NCI-H2029 treated with DMSO at 0.1 percent for 48 hours (cell line): ENCODE measurements around the gene CPTP.

Experiments used
- DNase-seq: peaks from one replicate; lab custom pipeline; 2025; lab: John Stamatoyannopoulos, UW

CPTP gene

GRCh38 chr1:1292442-1292779 lies 32.2 kb upstream of the CPTP start:
- no peak for DNase-seq

- DNase-seq = no peak
Measured at GRCh38 chr1:1292851-1293250, 31.8 kb upstream of the CPTP start.

DNA sequence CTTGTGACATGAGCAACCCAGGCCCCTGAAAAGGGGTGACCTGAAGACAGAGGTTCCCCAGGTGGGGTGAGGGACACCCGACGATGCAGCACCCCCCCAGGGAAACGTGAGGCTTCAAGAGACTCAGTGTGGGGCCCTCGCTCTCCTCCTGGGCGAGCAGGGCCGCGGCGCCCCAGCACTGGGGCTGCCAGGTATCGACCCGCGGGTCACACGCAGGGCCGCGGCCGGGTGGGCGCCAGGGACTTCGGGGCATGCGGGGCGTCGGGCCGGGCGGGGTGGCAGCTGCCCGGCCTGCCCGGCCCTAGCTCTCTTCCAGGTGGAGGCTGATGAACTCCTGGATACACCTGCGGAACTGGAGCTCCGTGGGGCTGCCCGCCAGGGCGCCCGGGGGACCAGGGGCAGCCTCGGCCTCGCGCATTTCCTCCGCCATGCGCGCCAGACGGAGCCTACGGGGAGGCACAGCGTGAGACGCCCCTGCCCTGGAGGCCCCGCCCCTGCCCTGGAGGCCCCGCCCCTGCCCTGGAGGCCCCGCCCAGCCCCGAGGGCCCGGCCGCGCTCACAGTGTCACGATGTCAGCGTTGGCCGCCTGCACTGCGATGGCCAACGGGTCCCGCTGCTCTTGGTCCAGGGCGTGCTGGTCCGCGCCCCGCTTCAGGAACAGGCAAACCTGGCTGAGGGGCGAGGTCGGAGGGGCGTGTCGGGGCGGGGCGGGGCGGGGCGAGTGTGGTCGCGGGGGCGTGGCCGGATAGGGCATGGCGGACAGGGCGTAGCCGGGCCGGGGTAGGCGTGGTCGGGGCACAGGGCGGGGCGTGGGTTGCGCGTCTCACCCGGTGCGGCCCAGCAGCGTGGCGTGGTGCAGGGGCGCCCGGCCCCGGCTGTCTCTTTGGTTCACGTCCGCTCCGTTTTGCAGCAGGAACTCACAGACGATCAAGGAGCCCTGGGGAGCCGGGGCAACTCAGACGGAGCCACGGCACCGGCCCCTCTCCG lies 31.0 kb upstream of the CPTP start:
- no peak for DNase-seq

DNA sequence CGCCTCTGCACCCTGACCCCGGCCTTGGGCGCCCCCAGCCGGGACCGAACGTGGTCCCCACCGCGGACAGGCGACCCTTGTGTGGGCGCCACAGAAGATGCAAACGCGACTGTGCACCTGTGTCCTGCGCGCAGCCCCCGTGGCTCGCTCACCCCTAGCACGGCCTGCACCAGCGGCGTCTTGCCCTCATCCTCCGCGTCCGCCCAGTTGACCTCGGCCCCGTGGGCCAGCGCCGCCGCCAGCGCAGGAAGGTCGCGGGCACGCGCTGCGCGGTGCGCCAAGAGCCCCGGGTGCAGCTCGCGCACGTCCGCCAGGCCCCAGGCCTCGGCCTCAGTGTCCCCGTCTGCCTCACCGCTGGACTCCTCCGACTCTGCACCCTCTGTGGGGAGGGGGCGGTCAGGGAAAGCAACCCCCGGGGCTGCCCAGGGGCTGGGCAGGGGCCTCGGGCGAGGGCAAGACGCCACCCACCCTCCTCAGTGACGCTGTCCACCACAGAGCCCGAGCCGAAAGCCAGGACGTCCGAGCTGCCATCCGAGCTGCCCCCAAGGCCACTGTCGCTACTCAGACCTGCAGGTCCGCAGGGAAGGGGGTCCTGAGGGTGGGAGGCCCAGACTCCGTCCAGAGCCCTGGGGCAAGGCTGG lies 30.2 kb upstream of the CPTP start:
- DNase-seq = no peak

- no peak for DNase-seq
Measured at GRCh38 chr1:1295154-1295923, 29.3 kb upstream of the CPTP start.

DNA sequence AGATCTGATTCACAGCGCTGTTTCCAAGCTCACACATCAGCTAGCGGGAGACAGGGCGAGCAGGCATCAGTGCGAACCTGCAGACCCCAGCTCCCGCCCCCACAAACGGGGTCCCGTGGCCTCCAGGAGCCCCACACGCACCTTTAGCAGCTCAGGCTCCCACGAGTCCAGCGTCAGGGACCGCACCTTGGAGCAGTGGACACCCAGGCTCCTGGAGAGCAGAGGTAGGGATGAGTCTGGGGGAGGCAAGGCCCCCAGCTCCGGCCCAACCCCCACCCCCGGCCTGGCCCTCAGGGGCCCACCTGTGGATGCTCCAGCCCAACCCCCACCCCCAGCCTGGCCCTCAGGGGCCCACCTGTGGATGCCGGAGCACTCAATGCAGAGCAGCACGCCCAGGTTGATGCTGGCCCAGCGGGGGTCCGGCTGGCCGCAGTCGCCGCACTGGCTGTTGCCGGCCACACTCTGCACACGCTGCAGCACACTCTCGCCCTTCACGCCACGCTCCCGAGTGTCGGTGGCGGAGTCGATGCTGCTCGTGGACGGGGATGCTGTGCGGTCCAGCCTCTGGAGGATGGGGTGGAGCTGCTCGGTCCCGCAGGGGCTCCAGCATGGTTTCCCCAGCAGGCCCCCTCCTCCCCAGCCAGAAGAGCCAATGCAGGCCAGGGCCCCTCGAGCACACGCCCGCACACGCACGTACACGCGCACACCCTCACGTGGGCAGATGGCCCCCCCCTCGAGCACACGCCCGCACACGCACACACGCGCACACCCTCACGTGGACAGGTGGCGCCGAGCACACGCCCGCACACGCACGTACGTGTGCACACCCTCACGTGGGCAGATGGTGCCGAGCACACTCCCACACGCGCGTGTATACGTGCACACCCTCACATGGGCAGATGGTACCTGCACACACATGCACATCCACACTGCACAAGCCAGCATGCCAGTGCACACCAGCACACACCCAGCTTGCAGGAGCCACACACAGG lies 28.2 kb upstream of the CPTP start:
- no peak for DNase-seq

GRCh38 chr1:1297802-1298424 lies 26.7 kb upstream of the CPTP start:
- no peak for DNase-seq

DNA sequence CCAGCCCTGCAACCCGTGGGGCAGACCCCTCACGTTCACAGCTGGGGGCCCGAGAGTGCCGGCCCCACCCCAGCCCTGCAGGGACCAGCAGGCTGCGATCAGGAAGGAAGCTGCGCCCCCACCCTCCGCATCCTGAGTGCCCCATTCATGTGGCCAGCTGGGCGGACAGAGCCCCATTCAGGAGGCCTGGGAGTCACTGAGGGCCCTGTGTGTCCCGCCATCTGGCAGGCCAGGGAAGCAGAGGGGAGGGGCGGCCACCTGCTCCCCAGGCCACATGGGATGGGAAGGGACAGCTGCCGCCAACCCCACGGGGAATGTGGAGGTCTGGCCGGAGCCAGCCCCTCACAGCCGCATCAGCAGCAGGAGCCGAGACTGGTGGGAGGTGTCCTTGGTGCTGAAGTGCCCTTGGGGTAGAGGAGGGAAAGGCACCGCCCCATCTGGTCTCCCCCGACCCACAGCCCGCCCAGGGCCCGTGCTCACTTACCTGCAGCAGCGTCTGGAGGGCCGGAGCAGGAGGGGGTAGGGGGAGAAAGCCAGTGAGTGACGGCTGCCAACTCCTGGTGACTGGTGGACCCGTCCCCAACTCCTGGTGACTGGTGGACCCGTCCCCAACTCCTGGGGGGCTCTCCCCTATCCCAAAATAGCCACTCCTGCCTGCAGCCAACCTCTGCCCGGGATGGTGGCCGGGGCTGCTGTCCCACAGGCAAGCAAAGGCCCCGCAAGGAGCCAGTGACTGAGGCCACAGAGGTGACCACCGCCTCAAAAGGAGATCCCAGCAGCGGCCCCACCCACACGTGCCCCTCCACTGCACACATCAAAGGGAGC lies 25.5 kb upstream of the CPTP start:
- DNase-seq = no peak

DNA sequence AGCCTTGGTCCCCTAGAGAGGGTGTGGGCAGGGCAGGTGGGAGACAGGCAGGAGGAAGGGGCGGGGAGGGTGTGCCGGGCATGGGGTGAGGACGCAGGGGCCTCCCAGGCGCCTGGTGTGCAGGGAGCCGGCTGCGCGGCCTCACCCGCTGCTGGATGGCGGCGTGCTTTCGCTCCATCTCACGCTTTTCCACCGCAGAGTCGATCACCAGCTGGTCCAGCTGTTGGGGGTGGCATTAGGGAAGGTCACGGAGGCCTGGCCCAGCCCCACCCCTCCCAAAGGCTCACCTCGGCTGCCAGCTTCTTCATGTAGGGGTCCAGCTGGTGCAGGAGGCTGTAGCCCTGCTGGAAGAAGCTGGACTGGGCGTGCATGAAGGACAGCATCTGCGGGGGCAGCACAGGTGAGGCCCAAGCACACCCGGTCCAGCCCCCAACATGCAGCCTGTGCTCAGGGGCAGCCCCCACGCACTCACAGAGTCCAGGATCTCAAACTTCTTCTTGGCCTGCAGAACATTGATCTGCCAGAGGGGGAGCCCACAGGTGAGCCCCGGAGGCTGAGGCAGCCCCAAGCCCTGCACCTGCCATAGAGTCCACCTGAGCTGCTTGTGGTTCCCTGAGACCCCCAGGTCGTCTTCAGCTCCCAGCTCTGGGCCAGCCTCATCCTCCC lies 24.8 kb upstream of the CPTP start:
- DNase-seq = no peak

GRCh38 chr1:1300352-1300739 lies 24.3 kb upstream of the CPTP start:
- no peak for DNase-seq

DNA sequence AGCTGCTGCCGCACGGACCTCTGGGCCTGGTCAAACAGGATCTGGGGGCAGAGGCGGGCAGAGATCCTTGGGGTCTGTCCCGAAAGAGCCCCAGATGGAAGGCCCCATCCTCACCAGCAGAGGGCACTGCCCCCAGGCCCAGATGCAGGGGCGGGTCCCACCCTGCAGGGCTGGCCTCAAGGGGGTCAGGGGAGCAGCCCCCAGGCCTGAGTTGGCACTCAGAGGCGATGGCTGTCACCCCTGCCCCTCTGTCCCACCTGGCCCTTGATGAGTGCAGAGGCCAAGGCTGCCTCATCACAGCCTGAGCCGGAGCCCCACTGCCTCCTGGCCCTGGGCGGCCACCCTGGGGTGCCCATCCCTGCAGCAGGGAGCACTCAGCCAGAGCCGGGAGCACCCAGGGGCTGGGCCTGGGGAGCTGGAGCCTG lies 22.6 kb upstream of the CPTP start:
- no peak for DNase-seq

DNA sequence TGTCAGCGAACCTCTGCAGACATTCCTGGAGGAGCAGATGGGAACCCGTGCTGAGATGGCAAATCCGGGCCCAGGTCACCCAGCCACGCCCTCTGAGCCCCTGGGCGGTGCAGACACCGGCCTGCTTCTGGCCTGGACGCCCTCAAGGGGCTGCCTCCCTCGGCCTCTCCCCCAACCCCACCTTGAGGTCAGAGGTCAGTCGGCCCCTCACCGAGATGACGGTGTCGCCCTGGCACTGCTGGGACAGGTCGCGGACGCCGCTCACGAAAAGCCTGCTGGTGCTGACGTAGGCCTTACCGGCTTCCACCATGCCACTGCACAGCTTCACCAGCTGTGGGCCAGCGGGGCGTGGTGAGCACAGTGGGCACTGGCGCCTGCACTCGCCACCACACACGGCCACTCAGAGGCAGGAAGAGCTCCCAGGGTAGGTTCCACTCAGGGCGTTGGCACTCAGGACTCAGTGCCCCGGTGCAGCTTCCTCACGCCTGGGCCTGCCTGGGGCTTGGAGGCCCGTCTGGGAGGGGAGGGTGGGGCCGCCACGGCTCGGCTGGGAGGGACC lies 21.6 kb upstream of the CPTP start:
- no peak for DNase-seq

- DNase-seq = no peak
Measured at GRCh38 chr1:1303736-1304135, 20.9 kb upstream of the CPTP start.

DNA sequence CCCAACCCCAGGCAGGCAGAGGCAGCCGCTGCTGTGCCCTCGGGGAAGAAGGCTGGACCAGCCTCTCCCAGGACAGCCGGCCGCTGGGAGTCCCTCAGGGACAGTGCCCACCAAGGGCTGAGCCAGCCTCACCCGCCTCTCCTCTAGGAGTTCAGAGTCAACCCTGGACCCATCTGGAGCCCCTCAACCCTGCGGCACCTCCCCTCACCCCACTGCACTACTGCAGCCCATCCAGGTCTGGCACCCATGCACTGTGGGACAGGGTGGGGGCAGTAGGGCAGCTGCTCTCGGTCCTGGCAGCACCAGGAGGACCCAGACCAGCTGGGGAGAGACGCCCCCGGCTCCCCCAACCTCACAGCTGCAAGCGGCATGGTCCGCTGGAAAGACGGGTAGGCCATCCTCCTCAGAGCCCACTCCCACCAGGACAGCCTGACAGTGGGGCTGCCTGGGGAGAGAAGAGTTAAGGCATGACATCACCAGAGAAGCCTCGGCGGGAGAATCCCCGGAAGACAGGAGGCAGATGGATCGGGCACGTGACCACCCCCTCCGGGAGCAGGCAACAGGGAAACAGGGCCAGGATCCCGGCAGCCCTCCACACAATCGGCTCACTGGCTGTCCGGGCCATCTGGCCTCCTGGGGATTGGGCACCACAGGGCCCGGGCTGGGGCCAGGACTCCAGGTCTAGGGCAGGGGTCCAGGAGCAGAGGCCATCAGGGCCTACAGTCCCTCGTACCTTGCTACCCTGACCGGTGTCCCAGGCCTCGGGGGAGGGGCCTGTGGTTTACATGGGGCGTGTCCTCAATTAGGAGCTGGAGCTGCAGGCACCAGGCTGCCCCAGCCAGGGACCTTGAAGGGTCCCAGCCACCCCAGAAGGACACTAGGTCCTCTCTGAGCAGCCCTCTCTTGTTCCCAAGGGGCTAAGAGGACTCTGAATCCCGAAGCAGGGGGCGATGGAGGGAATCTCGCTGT lies 20.0 kb upstream of the CPTP start:
- DNase-seq = peak; percentile 12

DNA sequence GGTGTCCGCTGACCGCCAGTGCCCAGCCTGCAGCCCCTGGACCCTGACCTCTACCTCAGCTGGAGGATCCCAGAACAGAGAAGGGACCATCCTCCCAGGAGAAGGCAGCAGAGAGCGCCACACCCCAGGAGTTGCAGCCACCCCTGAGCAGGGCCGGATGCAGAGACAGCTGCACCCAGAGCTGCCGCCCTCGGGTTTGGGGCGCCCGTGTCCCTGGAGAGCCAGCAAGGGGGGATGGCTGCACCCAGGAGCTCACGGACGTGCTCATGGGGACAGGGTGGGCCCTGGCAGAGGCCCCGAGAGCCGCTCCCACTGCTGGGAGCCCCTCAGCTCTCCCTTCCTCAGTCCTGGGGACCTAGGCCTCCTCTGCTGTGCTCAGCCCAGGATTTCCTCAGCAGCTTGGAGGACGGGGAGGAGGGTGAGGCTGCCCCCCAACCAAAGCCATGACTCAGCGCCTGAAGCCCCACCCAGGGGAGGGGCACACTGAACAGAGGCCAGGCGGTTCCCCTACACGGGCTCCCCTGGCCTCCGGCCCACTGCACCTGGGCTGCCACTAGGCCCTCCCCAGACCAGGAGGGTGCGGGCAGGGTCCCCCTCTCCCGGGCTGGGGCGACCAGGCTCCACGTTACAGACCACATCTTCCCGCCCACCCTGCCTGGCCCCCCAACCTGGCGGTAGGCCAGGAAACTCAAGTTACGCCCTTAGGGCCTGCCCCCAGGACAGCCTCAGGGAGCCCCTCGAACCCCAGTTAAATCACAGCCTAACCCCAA lies 19.1 kb upstream of the CPTP start:
- DNase-seq = no peak

DNA sequence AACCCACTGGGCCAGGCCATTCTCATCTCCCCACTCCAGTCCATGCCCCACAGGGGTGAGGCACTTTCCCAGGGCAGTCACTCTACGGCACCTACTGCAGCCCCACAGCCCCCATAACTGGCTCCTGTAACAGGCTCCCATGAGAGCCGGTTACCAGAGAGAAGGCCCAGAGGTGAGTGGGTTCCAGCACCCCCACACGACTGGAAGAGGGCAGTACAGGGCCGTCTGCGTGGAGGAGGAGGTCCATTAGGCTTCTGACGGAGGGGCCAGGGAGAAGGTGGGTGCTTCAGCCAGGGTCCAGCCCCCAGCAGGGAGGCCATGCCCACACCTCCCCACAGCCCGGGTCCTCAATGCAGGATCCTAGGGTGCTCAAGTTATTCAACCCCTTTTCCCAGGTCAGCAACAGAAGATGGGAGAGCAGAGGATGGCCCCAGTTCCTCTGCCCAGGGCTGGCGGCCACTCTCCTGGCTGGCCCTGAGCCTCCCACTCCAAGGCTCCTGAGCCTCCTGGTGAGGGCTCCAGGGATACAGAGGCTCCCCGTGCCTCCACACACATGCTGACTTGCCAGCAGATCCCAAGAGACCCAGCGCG lies 18.4 kb upstream of the CPTP start:
- DNase-seq = no peak
